ENCODE measurements around the gene FBXL3.

The FBXL3 gene

GRCh38 chr13:76958841-76959432 is 68.0 kb downstream of the FBXL3 start:
- intact Hi-C loops (cut with DNase I), result no loop called here
- no peak for DNase-seq

- intact Hi-C loops (cut with DNase I), result no loop called here
- DNase-seq, result no peak
Observed at GRCh38 chr13:76955661-76956060, 71.3 kb downstream of the FBXL3 start.
